Activated CD8-positive, alpha-beta memory T cell treated with anti-CD3 and anti-CD28 coated beads for 48 hours (primary cell): Measurements from ENCODE around the gene TSNAXIP1.

ENCODE experiments used
- DNase-seq, 3 experiments: peaks; one replicate each; pipeline ENCODE4 v3.0.0-alpha.2; 2020; ENCODE audit warnings: low read depth in 2 of 3, low spot score in 2 of 3

TSNAXIP1 gene

GRCh38 chr16:67781565-67781921, 25.1 kb upstream of the TSNAXIP1 start:
- DNase-seq, result no peak

DNA sequence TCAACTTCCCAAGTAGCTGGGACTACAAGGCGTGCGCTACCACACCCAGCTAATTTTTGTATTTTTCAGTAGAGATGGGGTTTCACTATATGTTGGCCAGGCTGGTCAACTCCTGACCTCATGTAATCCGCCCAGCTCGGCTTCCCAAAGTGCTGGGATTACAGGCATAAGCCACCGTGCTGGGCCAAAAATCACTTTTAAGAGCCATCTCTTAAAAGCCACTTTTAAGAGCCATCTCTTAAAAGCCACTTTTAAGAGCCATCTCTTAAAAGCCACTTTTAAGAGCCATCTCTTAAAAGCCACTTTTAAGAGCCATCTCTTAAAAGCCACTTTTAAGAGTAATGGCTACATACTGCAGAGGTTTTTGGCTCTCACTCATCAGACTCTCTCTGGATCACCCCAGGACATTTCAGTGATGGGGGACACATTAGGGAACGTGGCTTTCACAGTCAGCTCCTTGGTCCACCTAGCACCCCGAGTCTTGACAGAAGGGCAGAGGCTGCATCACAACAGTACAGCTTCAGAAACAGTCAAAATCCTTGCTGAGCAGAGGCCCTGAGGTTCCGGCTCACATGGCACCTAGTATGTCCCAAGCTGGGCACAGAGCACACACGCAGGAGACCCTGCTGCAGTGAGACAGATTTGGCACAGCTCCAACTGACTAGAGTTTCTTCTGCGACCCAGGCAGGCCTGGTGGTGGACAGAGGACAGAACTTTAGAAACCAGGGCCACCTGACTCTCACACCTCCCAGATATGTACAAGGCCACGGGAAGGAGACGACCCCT, 23.9 kb upstream of the TSNAXIP1 start:
- no peak for DNase-seq

DNA sequence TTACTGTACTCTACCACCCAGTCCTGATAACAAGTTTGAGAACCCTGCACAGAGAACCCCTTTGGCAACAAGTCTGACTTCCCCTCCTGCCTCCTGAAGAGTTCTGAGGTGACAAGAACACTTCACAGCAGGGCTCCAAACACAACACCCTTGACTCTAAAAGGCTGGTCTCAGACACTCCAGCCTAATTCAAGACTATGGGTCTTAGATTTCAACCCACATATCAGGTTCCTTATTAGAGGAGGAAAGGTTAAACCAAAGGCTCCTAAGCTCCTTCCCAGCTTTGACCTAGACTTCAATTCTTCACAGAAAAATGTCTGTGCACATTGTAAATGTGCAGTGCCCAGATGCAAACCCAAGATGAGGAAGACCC, 23.4 kb upstream of the TSNAXIP1 start:
- DNase-seq, result no peak

DNA sequence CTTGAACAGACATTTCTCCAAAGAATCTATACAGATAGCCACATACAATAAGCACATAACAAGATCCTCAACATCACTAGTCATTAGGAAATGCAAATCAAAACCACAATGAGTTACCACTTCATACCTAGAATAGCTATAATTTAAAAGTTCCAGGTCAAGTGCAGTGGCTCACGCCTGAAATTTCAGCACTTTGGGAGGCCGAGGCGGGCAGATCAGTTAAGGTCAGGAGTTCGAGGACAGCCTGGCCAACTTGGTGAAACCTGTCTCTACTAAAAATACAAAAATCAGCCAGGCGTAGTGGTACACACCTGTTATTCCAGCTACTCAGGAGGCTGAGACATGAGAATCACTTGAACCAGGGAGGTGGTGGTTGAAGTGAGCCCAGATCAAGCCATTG, 20.2 kb upstream of the TSNAXIP1 start:
- no peak for DNase-seq

DNA sequence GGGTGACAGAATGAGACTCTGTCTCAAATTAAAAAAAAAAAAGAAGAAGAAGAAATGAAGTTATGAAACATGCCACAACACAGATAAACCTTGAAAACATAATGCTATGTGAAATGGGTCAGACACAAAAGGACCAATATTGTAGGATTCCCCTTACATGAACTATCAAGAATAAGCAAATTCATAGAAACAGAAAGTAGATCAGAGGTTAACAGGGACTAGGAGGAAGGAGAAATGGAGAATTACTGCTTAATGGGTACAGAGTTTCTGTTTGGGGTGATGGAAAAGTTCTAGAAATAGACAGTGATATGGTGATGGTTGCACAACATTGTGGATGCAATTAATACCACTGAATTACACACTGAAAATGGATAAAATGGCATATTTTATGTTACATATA, 16.6 kb upstream of the TSNAXIP1 start:
- no peak for DNase-seq

- DNase-seq, result no peak
Measured at GRCh38 chr16:67796099-67796718, 10.5 kb upstream of the TSNAXIP1 start.

GRCh38 chr16:67800338-67800926, 6.3 kb upstream of the TSNAXIP1 start:
- DNase-seq, result no peak

DNA sequence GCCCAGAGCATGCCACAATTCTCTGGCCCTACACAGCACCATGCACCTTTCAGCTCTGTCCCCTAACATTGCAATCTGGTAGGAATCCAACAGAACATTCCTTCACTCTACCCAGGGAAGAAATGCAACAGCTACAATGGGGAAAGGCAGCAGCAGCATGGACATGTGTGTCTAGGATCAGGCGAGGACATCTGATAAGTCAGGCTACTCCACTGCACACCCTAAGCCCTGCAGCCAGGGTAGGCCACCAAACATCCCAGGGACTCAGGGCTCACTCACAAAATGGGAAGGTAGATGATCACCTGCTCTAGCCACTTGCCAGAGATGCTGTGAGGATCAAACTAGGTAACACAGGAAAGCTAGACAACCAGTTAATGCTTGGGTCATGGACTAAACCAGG, 5.4 kb upstream of the TSNAXIP1 start:
- DNase-seq, result no peak

- DNase-seq, result no peak
Measured at GRCh38 chr16:67801883-67802282, 4.8 kb upstream of the TSNAXIP1 start.

DNA sequence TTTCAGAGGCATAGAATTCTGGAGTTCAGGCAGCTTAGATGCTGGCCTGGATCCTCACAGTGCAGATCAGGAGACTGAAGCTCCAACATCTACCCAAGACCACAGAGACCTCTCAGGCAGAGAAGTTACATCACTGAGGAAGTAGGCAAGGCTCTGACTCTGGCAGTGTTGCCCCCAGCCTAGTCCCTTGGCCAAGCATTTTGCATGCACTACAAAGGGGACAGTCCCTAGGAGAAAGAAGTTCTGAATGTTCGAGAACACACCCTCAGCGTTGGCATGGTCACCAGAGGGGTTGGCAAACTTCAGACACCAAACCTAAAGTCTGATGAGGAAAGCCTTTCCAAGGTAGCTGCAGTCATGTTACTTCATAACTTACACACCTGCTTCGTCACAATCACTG, 2.8 kb upstream of the TSNAXIP1 start:
- DNase-seq, result no peak

DNA sequence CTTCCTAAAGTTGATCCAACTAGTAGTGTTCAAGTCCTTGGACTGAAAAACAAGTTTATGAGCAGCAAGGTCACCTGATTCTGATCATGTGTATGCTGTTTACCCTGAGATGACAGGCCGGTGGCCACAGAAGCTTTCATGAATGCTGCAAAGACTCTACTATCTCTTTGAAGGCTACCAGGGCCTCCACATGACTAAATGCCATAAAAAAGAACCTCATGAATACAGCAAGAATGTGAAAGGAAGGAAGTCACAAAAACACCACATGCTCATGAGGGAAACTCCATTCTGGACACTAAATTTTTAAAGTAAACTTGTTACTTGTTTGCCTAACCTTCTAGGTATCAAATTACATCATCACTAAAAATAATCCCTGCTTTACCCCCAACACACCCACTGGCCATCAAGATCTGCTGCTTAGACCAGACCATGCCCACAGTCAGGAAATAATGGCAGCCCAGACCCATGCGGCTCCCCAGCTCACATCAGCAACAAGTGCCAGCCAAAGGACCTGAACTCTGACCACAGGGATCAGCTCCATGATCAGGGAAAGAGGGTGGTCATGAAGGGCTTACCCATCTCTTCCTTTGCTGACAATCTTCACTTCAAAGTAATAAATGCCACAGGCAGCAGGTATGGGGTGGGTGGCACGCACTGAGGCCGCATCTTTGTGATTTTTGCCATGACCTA, 1.7 kb upstream of the TSNAXIP1 start:
- no peak for DNase-seq

GRCh38 chr16:67805718-67806427, 816 bp upstream of the TSNAXIP1 start:
- no peak for DNase-seq

DNA sequence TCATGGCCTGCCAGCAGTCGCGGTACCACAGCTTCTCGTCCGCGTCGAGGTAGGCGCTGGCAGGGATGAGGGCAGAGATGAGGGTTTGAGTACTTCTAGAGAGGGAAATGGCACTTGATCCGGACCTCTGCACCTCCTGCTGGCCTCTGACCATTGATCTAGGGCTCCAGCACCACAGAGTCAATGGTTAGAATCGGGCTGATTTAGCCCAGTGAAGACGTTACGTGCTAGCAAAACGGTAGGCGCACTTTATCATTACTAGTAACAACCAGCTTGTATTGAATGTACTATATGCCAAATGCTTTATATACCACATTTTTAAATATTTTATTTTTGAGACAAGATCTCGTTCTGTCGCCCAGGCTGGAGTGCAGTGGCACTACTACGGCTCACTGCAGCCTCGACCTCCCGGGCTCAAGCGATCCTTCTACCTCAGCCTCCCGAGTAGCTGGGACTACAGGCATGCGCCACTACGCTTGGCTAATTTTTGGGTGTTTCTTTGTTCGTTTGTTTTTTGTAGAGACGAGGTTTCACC, 526 bp downstream of the TSNAXIP1 start:
- no peak for DNase-seq

GRCh38 chr16:67811899-67812298, 5.2 kb downstream of the TSNAXIP1 start:
- DNase-seq, result no peak

GRCh38 chr16:67814567-67814966, 7.9 kb downstream of the TSNAXIP1 start:
- DNase-seq, result no peak

DNA sequence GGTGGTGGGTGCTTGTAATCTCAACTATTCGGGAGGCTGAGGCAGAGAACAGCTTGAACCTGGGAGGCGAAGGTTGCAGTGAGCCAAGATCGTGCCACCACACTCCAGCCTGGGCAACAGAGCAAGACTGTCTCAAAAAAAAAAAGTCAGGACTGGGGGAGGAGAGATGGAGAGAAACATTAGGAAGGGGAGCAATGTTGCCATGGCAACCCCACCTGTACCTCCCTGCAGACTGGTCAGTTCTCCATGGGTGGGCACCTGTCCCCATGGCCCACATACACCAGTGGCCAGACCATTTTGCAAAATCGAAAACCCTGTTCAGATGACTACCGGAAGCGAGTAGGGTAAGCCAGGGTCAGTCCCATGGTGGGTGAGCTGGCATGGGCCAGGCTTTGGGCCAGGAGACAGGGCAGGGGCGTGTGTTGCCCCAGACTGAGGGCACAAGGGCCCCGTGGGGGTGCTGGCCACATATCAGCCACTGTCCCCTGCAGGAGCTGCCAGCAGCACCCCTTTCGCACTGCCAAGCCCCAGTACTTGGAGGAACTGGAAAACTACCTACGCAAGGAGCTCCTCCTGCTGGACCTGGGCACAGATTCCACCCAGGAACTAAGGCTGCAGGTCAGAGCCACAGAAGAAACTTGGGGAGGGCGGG, 14.0 kb downstream of the TSNAXIP1 start:
- DNase-seq, result no peak

DNA sequence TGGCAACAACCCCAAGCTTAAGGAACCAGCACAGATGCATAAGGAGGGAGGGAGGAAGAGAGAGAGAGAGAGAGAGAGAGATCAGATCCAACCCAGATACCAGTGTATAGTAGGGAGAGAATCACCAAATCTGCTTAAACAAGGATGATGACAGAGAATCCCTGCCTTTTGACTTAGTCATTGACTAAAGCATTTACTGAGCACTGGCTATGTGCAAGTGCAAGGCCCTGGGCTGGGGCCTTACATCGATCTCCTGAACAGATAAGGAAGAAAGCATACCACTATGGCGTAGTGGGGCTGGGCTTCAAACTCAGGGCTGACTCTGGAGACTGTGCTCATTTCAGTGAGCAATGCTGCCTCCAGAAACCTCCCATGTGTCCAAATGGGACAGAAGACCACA, 15.8 kb downstream of the TSNAXIP1 start:
- no peak for DNase-seq

DNA sequence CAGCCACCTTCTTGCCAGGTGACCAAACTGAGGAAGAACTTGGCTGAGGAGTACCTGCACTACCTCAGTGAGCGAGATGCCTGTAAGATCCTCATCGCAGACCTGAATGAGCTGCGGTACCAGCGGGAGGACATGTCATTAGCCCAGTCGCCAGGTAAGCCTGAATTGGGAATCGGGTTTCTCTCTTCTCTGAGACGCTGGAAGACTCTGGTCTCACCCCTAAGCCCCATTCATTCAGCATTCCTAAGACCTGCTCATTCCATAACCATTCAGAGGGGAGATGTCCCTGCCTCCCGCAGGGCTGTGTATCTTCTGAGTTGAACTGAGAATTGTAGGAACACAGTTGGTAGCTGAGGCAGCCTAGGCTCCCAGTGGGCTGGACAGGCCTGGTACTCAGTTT, 18.4 kb downstream of the TSNAXIP1 start:
- DNase-seq, result no peak

DNA sequence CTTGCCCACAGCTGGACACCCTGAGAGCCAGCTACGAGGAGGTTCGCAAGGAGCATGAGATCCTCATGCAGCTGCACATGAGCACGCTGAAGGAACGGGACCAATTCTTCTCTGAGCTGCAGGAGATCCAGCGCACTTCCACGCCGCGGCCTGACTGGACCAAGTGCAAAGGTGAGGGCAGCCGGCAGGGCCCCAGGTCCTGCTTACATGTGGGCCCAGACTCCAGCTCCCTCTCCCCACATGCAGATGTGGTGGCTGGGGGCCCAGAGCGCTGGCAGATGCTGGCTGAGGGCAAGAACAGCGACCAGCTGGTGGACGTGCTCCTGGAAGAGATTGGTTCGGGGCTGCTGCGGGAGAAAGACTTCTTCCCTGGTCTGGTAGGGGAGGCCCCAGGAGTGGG, 19.2 kb downstream of the TSNAXIP1 start:
- no peak for DNase-seq

- no peak for DNase-seq
Measured at GRCh38 chr16:67828651-67829050, 22.0 kb downstream of the TSNAXIP1 start.

GRCh38 chr16:67833030-67833414, 26.3 kb downstream of the TSNAXIP1 start:
- no peak for DNase-seq
